HL-60 (cell line): Measurements from ENCODE around the gene MAS1.

ENCODE experiments used
- DNase-seq, 2 experiments: peaks; one replicate each; pipeline ENCODE4 v3.0.0-alpha.2; 2010 to 2020; ENCODE audit warnings: low read depth in 1 of 2, low spot score in 1 of 2
- H3K27ac ChIP-seq: fragments of 250-450 bp; sonication (Bioruptor Pico); replicated peaks from 2 replicates; pipeline ENCODE4 v1.5.1; 2020; ENCODE audit warnings: mild to moderate bottlenecking, moderate library complexity
- H3K27me3 ChIP-seq: fragments of 250-450 bp; sonication (Bioruptor Pico); 2 replicates; pipeline ENCODE4 v1.5.1; 2021; ENCODE audit warnings: mild to moderate bottlenecking, moderate library complexity; ENCODE audit not compliant: insufficient read depth, poor library complexity, severe bottlenecking
- H3K4me3 ChIP-seq: replicated peaks from 2 replicates; pipeline ENCODE4 v1.5.1; 2011; ENCODE audit warnings: mild to moderate bottlenecking, control low read depth, low read length; ENCODE audit not compliant: insufficient read depth
- CTCF ChIP-seq: IDR thresholded peaks from one replicate; pipeline ENCODE4 v1.5.1; 2011; ENCODE audit warnings: low read length, control low read depth, inconsistent platforms; ENCODE audit not compliant: insufficient read depth
- GABPA ChIP-seq: IDR thresholded peaks from 2 replicates; pipeline ENCODE4 v1.6.1; 2012; ENCODE audit warnings: low read depth
- POLR2AphosphoS5 ChIP-seq: IDR thresholded peaks from 2 replicates; pipeline ENCODE4 v1.6.1; 2012; ENCODE audit warnings: low read depth
- REST ChIP-seq: IDR thresholded peaks from 2 replicates; pipeline ENCODE4 v1.6.1; 2012; ENCODE audit warnings: low read depth; ENCODE audit not compliant: insufficient replicate concordance
- SPI1 ChIP-seq: IDR thresholded peaks from 2 replicates; pipeline ENCODE4 v1.6.1; 2012; ENCODE audit warnings: low read depth, mild to moderate bottlenecking, borderline replicate concordance

MAS1 gene

GRCh38 chr6:159897603-159898002, 6.8 kb downstream of the MAS1 start:
- Histone ChIP-seq H3K4me3 (no peak overlapping the region), H3K27ac (no peak overlapping the region), H3K27me3 (peaks cover 7% of the 10 kb centered on the region)
- no peak for DNase-seq
- TF ChIP-seq POLR2AphosphoS5 (no peak), CTCF (no peak), REST (no peak), SPI1 (no peak), GABPA (no peak)

GRCh38 chr6:159898519-159898918, 7.7 kb downstream of the MAS1 start:
- peak in 1 of 2 experiments; percentile 23 for DNase-seq
- Histone ChIP-seq H3K4me3 (no peak overlapping the region), H3K27me3 (peaks cover 4% of the 10 kb centered on the region), H3K27ac (no peak overlapping the region)
- TF ChIP-seq GABPA: no peak
- no peak for TF ChIP-seq REST
- no peak for TF ChIP-seq SPI1
- no peak for TF ChIP-seq CTCF
- TF ChIP-seq POLR2AphosphoS5: no peak

GRCh38 chr6:159899994-159900745, 9.4 kb downstream of the MAS1 start:
- no peak for DNase-seq
- TF ChIP-seq CTCF: no peak
- no peak for TF ChIP-seq SPI1
- no peak for TF ChIP-seq POLR2AphosphoS5
- TF ChIP-seq REST: no peak
- TF ChIP-seq GABPA: no peak
- Histone ChIP-seq H3K4me3 (no peak overlapping the region), H3K27me3 (peaks cover 1% of the 10 kb centered on the region), H3K27ac (no peak overlapping the region)
